Stomach (tissue), 8 donors: Measurements from ENCODE around the gene EREG. TPM values are rescaled to one million over a fixed set of nuclear protein-coding genes. Genes with fewer than 3 reads are reported as not detected.

ENCODE experiments used
- polyA plus RNA-seq, 3 donors: library from polyadenylated mRNA; stranded (reverse); fragments of 200-250 nt; gene quantifications; one replicate each; pipeline ENCODE4 v1.2.3, GENCODE V29; 2013
- total RNA-seq, 5 donors: library from RNA; depleted of rRNA; stranded (reverse); fragments of >200 nt; gene quantifications; one replicate each; pipeline versions ENCODE4 v1.1.0 to v1.2.3, GENCODE V29; 2014 to 2016
- donor health status: healthy with polysubstance abuse.
- donor health status: Bipolar disorder and iron deficiency.
- donor health status: healthy.

EREG gene
- total and polyA plus RNA-seq, 8 donors, result 0.62 to 1.8 (median 0.73) TPM; not detected in 5

Other genes starting within 250 kb of the EREG start
- 10 to 100 TPM in 3 of 5 donors, 1 to 10 TPM in 2; 1.4 to 34.1 (median 13.4) TPM for gene MTHFD2L, start 207.0 kb upstream of the EREG start, total RNA-seq
- 1 to 10 TPM; 6.6 to 8.3 (median 7.1) TPM for gene MTHFD2L, start 207.0 kb upstream of the EREG start, polyA plus RNA-seq
- under 1 TPM in 2 of 5 donors, not detected in 3; 0.73 to 0.87 TPM for gene EPGN, start 56.7 kb upstream of the EREG start, total RNA-seq
- 1 to 10 TPM in 1 of 3 donors, not detected in 2; 1.8 TPM for gene EPGN, start 56.7 kb upstream of the EREG start, polyA plus RNA-seq
- 10 to 100 TPM in 4 of 5 donors, not detected in 1; 12.7 to 22.3 (median 15.5) TPM for gene AREG, start 80.0 kb downstream of the EREG start, total RNA-seq
- 10 to 100 TPM in 1 of 3 donors, 1 to 10 TPM in 2; 4.3 to 23.0 (median 4.7) TPM for gene AREG, start 80.0 kb downstream of the EREG start, polyA plus RNA-seq